NT2/D1 (cell line): Measurements from ENCODE around the gene TARS2.

Source experiments
- SUZ12 ChIP-seq: IDR thresholded peaks from 2 replicates; pipeline ENCODE4 v1.6.1; 2011; ENCODE audit not compliant: insufficient read length, insufficient read depth; ENCODE audit errors: extremely low read depth
- ZNF274 ChIP-seq: IDR thresholded peaks from 2 replicates; pipeline ENCODE4 v1.6.1; 2011; ENCODE audit warnings: mild to moderate bottlenecking, low read depth, low read length

DNA sequence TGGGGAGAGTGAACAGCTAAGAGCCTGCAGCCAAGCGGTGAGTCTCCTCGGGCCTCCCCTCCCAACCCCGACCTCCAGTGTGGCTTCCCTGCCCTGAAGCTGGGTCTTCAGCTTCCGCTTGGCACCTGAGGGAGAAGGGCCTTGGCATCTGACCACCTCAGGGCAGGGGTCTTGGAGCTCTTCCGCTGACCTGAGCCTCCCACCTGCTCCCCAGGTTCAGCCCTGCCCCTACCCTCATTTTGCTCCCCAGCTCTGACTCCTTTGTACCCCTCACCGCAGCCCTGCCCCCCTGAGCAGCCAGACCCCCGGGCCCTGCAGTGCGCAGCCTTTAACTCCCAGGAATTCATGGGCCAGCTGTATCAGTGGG, 66.8 kb downstream of the TARS2 start:
- no peak for TF ChIP-seq ZNF274
- TF ChIP-seq SUZ12: no peak
